Fibroblast of lung (primary cell): ENCODE data around the gene CRAMP1. TPM values are rescaled to one million over a fixed set of nuclear protein-coding genes. Genes with fewer than 3 reads are reported as not detected.

ENCODE experiments used
- DNase-seq, 2 donors: peaks; one replicate each; pipeline versions ENCODE4 v3.0.0 to v3.0.0-alpha.2; 2010; ENCODE audit warnings: low read depth in 2 of 2
- H2AFZ ChIP-seq: 2 replicates; pipeline ENCODE4 v1.5.1; 2012; ENCODE audit warnings: low read length, control low read depth, inconsistent platforms
- H3K27ac ChIP-seq: 2 replicates; pipeline ENCODE4 v1.5.1; 2011; ENCODE audit warnings: low read length, control low read depth; ENCODE audit not compliant: insufficient read depth
- H3K27me3 ChIP-seq: 2 replicates; pipeline ENCODE4 v1.5.1; 2011; ENCODE audit warnings: mild to moderate bottlenecking, low read length; ENCODE audit not compliant: control insufficient read depth, insufficient read depth
- H3K36me3 ChIP-seq: 2 replicates; pipeline ENCODE4 v1.5.1; 2011; ENCODE audit warnings: low read length; ENCODE audit not compliant: control insufficient read depth, insufficient read depth
- H3K4me1 ChIP-seq: 2 replicates; pipeline ENCODE4 v1.5.1; 2011; ENCODE audit warnings: low read length; ENCODE audit not compliant: control insufficient read depth, insufficient read depth; ENCODE audit errors: extremely low read depth
- H3K4me2 ChIP-seq: 2 replicates; pipeline ENCODE4 v1.5.1; 2011; ENCODE audit warnings: low read length, control low read depth; ENCODE audit not compliant: insufficient read depth; ENCODE audit errors: extremely low read depth
- H3K4me3 ChIP-seq, 4 experiments: fragments of 200-600 bp in 1 of 4; sonication (generic) in 1 of 4; replicated peaks in 1 of 4; 2 replicates each; pipeline ENCODE4 v1.5.1; 2011 to 2016; ENCODE audit warnings: low read length in 4 of 4, low read depth in 3 of 4, mild to moderate bottlenecking in 3 of 4, control low read depth in 2 of 4, inconsistent platforms in 1 of 4, mixed read lengths in 1 of 4; ENCODE audit not compliant: insufficient read depth in 1 of 4; ENCODE audit errors: control extremely low read depth in 1 of 4
- H3K79me2 ChIP-seq: 2 replicates; pipeline ENCODE4 v1.5.1; 2012; ENCODE audit warnings: mild to moderate bottlenecking, low read length, inconsistent platforms; ENCODE audit not compliant: control insufficient read depth, insufficient read depth
- H3K9ac ChIP-seq: 2 replicates; pipeline ENCODE4 v1.5.1; 2011; ENCODE audit warnings: mild to moderate bottlenecking, low read length, control low read depth; ENCODE audit not compliant: insufficient read depth
- H3K9me3 ChIP-seq: 2 replicates; pipeline ENCODE4 v1.5.1; 2012; ENCODE audit warnings: low read depth, low read length; ENCODE audit not compliant: control insufficient read depth, insufficient read depth
- H4K20me1 ChIP-seq: 2 replicates; pipeline ENCODE4 v1.5.1; 2011; ENCODE audit warnings: low read length; ENCODE audit not compliant: control insufficient read depth, insufficient read depth; ENCODE audit errors: extremely low read depth
- CTCF ChIP-seq, 2 donors: IDR thresholded peaks in 1 of 2; conservative IDR thresholded peaks in 1 of 2; 1 replicate in 1 of 2; 2 replicates in 1 of 2; pipeline ENCODE4 v1.5.1; 2011 to 2012; ENCODE audit warnings: low read length in 2 of 2, control low read depth in 1 of 2, inconsistent platforms in 1 of 2, low read depth in 1 of 2, mild to moderate bottlenecking in 1 of 2
- EZH2 ChIP-seq: IDR thresholded peaks from 2 replicates; pipeline ENCODE4 v1.5.1; 2012; ENCODE audit warnings: low read length, control low read depth, mild to moderate bottlenecking; ENCODE audit errors: missing control alignments
- polyA plus RNA-seq, 2 donors: library from polyadenylated mRNA; depleted of rRNA in 1 of 2; stranded (reverse) in 1 of 2; unstranded in 1 of 2; fragments of >200 nt; gene quantifications; 2 replicates each; pipeline ENCODE4 v1.2.1, GENCODE V29; 2011 to 2012; ENCODE audit warnings: missing spikeins in 1 of 2
- total RNA-seq: library from RNA; depleted of rRNA; stranded (reverse); fragments of >200 nt; gene quantifications from 2 replicates; pipeline ENCODE4 v1.2.1, GENCODE V29; 2014

CRAMP1 gene
- total and polyA plus RNA-seq, 2 donors (not counting 1 experiment from before 2014, with no cell fraction given) = 6.2 to 7.8 TPM

DNA sequence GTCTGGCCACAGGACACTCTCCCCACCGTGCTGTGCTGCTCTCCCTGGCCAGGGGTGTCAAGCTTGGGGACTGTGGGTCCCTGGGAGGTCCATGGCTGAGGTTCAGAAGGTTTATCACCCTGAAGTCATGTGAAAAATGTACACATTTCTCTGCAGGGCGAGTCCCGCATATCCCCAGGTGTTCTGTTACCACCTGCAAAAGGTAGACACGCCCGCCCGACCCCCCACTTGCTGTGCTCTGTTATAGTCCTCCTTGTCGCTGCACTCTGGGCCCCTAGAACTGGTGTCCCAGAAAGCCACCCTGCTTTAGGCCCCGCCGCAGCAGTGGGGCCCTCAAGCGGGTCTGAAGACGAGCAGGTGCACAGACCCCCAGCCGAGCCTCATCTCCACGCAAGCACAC is 77.7 kb downstream of the CRAMP1 start:
- H3K9ac ChIP-seq = no peak overlapping the region
- no peaks in the 10 kb centered on the region for H4K20me1 ChIP-seq
- no peak overlapping the region for H3K4me3 ChIP-seq
- TF ChIP-seq EZH2 (no peak), CTCF (conservative IDR thresholded peaks at IDR 0.05 in 1 of 2, IDR thresholded peaks at IDR 0.05 in 1 of 2; ENCODE audit: low read depth in 1 of 2, low read length in 2 of 2) (no peak)
- no peak overlapping the region for H3K4me2 ChIP-seq
- DNase-seq = no peak
- H3K79me2 ChIP-seq = peaks cover 27% of the 10 kb centered on the region
- no peaks in the 10 kb centered on the region for H3K27me3 ChIP-seq
- no peak overlapping the region for H3K27ac ChIP-seq
- H2AFZ ChIP-seq = no peak overlapping the region
- H3K9me3 ChIP-seq = no peaks in the 10 kb centered on the region
- peaks cover 5% of the 10 kb centered on the region for H3K4me1 ChIP-seq
- H3K36me3 ChIP-seq = peaks cover 9% of the 10 kb centered on the region

- Histone ChIP-seq H3K27me3 (no peaks in the 10 kb centered on the region), H4K20me1 (no peaks in the 10 kb centered on the region), H3K4me2 (no peak overlapping the region), H3K9me3 (no peaks in the 10 kb centered on the region), H3K9ac (no peak overlapping the region), H3K36me3 (peaks cover 9% of the 10 kb centered on the region), H3K4me1 (peaks cover 5% of the 10 kb centered on the region), H3K27ac (no peak overlapping the region), H2AFZ (no peak overlapping the region), H3K79me2 (peaks cover 27% of the 10 kb centered on the region), H3K4me3 (no peak overlapping the region)
- DNase-seq = no peak
- TF ChIP-seq EZH2 = no peak
- no peak for TF ChIP-seq CTCF (conservative IDR thresholded peaks at IDR 0.05 in 1 of 2, IDR thresholded peaks at IDR 0.05 in 1 of 2; ENCODE audit: low read depth in 1 of 2, low read length in 2 of 2)
Measured at GRCh38 chr16:1690810-1691209, 78.7 kb downstream of the CRAMP1 start.

GRCh38 chr16:1691276-1691675 is 79.1 kb downstream of the CRAMP1 start:
- Histone ChIP-seq H2AFZ (no peak overlapping the region), H3K4me3 (no peak overlapping the region), H3K9ac (no peak overlapping the region), H3K4me2 (peak overlapping the region; percentile 37), H4K20me1 (no peaks in the 10 kb centered on the region), H3K4me1 (peaks cover 5% of the 10 kb centered on the region), H3K27me3 (no peaks in the 10 kb centered on the region), H3K27ac (no peak overlapping the region), H3K79me2 (peaks cover 27% of the 10 kb centered on the region), H3K9me3 (no peaks in the 10 kb centered on the region), H3K36me3 (peaks cover 9% of the 10 kb centered on the region)
- DNase-seq = peak; percentile 32 to 72
- peak; percentile 28 to 45 for TF ChIP-seq CTCF (conservative IDR thresholded peaks at IDR 0.05 in 1 of 2, IDR thresholded peaks at IDR 0.05 in 1 of 2; ENCODE audit: low read depth in 1 of 2, low read length in 2 of 2)
- TF ChIP-seq EZH2 = no peak
